Stimulated activated CD4-positive, alpha-beta T cell treated with anti-CD3 and anti-CD28 coated beads, Interleukin-1b, Interleukin-23, amount 100 ng/mL, for 4 hours (primary cell): Measurements from ENCODE around the gene KLHL9.

Source experiments
- DNase-seq, 2 donors: peaks; one replicate each; pipeline ENCODE4 v3.0.0-alpha.2; 2020; ENCODE audit warnings: low read depth in 2 of 2

KLHL9 gene

DNA sequence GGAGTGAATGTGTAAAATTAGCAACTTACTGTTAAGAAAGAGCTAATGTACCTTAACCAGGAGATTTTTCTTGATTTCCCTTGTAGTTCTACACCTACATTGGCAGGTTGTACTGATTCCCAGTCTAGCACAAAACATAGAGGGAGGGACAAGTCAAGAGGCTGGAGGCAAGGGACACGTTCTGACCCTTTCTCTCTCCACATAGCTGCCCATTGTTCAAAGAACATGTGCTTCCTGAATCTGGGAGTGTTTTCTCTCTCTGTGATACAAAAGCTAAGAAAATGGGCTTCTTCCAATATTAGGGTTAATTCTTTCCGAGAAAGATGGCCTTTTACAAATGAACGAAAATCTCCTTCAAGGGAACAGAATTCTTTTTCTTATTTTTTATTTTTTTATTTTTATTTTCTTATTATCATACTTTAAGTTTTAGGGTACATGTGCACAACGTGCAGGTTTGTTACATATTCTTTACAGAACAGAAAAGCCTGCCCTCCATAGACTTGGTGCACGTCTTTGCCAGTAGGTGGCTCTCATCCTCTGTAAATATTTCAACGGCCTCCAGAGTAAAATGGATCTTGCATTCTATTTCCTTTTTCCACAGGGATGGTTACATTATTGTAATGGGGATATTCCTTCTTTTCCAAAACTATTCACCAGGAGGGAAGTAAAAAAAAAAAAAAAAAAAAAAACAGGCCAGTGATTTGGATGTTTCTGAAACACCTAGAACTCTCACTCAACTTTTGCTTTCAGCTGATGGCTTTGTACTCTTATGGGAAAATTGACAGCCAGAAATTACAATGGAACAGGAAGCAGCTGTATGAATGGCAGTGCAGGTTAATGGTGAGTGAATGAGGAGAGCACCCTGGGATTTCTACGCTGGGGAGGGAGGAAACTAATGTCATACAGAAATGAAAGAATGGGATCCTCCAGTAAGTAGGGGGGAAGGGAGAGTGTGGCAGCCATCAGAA, 17.0 kb downstream of the KLHL9 start:
- peak in 1 of 2 donors; percentile 9 for DNase-seq

GRCh38 chr9:21316860-21317259, 18.3 kb downstream of the KLHL9 start:
- DNase-seq, result no peak

DNA sequence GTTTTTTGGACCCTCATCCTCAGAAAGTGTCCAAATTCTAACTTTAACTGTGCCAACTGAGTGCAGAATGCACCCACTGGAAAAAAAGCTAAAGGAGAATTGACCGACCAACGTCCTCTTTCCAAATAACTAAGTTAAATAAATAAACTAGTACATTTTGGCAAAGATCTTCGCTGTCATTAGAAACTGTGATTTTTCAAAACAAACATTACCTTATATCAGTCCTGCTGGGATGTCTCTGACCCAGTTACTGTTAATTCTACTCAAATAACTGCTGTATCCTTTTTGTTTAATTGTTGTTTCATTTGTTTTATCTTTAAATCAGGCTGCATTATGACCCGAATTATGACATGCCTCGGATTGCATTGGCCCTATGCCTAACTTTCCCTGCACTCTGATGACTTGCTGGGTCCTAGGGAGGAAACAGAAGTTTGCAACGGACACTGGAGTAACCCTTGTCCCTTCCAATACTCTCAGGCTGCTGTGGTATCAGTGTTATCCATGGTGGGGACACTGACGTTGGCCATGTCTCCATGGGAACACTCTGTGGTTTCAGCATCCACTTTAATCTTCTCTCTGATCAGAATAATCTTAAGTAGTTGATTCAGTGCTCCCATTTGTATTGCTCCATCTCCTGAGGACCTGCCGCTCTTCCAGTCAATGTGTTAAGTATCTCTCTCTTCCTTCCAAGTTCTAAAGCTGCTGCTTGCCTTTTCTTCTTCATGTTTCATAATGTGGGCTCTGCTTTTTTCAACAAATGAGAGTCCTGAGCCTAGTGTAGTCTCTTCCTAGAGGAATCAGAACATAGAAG, 19.0 kb downstream of the KLHL9 start:
- no peak for DNase-seq

GRCh38 chr9:21314152-21314551, 21.1 kb downstream of the KLHL9 start:
- no peak for DNase-seq

DNA sequence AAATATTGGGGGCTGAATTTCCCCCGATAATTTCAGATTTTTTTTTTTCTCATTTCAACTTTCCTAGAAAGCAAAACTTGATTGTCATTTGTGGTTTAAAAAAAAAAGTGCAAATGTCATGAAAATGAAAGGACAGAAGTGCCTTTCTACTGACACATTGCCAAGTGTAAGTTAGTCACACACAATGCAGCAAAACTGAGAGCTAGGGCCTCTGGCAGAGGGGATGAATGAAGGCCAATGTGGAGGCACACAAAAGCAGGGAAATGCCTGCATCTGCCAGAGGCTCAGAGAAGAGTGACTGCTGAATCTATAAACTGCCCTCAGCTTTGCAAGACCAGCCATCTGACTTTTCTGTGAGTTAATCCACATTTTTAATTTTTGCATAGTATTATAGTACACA, 23.3 kb downstream of the KLHL9 start:
- DNase-seq, result no peak

DNA sequence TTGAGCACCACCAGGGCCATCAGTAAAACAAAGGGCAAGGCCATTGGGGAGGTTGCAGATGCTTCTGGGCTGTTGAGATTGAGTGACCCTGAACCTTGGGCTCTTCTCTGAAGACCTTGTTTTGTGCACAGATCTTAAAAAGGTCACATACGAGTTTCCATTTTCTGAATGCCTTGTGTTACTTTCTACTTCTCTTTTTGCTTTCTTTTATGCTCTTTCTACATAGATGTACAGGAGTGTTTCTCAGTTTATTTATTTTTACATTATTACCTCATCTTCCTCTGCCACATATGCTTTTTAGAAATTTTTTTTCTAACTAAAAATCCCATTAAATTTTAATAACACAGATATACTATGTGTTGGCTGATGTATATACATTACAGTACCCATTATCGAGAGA, 30.0 kb downstream of the KLHL9 start, which contains the start of gene IFNA5:
IFNA5 (minus strand) TSS at position 101 of the 400 bp plus-strand sequence; CDS start at position 44, 57 bp downstream.
- DNase-seq, result no peak

GRCh38 chr9:21295992-21296391, 39.2 kb downstream of the KLHL9 start:
- DNase-seq, result no peak

DNA sequence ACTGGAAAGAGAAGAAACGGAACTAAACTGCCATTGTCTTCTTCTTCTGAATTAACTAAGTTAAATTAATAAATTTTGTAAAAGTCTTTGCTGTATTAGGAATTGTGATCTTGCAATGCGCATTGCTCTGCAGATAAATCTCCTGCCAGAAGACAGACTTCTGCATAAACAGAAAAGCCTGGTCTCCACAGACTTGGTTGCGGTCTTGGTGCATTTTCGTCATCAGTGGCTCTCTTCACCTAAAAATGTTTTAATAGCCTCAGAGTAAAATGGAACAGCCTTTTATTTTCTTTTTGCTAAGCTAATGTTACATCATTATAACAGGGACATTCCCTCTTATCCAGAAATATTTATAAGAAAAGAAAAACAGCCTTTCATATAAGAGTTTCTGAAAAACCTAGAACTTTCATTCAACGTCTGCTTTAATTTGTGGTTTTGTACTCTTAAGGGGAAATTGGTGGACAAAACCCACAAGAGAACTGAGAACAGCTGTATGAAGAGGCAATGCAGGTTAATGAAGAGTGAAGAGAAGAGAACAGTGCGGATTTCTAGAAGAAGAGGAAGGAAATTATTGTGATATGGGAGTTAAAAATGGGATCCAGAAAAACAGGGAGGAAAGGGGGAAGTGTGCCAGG, 40.2 kb downstream of the KLHL9 start:
- no peak for DNase-seq

DNA sequence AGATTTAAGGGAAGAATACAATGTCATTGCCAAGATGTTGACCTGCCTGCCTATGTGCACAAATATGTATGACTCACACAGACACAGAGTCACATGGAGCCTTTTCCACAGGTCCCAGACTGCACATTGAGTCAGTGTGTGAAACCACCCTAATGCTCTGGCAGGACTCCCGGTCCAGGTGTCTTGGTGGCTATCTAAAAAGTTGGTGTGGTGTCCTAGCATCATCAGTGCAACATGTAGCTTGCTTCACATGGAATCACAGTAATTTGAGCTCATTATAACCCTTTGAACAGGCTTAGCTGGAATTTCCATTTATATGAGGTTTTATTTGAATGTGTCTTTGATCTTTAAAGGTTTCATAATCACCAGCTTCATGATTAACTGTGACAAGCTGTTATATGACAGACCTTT, 40.8 kb downstream of the KLHL9 start:
- no peak for DNase-seq

- DNase-seq, result no peak
Observed at GRCh38 chr9:21289848-21290247, 45.4 kb downstream of the KLHL9 start.

- no peak for DNase-seq
Observed at GRCh38 chr9:21287280-21287679, 47.9 kb downstream of the KLHL9 start.

DNA sequence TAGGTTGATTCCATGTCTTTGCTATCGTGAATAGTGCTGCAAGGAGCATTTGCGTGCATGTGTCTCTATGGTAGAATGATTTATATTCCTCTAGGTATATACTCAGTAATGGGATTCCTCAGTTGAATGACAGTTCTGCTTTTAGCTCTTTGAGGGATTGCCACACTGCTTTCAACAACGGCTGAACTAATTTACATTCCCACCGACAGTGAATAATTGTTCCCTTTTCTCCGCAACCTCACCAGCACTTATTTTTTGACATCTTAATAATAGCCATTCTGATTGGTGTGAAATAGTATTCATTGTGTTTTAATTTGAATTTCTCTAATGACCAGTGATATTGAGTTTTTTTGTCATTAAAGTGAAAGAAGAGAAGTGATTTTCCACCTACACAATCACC, 48.5 kb downstream of the KLHL9 start:
- no peak for DNase-seq

DNA sequence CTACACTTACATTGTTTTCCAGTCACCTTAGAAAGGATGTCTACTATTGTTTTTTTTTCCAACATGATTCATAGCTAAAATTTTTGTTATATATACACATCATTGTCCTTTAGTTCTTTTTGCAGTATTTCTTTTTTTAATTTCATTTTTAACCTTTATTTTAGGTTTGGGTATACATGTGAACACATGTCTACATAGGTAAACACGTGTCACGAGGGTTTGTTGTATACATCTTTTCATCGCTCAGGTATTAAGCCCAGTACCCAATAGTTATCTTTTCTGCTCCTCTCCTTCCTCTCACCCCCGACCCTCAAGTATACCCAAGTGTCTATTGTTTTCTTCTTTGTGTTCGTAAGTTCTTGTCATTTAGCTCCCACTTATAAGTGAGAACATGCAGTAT, 49.1 kb downstream of the KLHL9 start:
- DNase-seq, result no peak

DNA sequence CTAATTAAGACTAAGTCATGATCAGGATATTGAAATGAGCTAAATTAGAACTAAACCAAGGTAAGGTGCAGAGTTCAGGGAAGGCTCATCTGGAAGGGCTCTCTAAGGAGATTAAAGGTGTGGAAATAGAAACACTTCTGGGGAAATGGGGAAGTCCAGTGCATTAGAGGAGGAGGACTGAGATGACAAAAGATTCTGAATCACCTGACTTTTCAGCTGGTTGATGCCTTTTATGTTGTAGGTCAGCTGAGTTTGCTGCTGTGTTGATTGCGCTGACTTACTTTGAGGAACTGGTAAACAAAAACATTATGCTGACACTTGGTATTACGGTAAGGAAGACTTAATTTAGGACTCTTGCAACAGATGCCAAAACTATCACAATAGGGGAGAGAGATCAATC, 53.9 kb downstream of the KLHL9 start:
- no peak for DNase-seq
